ENCODE results near the gene CAPNS2. TPM values are rescaled to one million over a fixed set of nuclear protein-coding genes. Genes with fewer than 3 reads are reported as not detected.

The CAPNS2 gene
- total and polyA plus RNA-seq, 4 donors, result 0.15 to 1.2 (median 0.50) TPM; not detected in 1

Other genes with a start within 250 kb of the CAPNS2 start
- gene IRX6, start 242.5 kb upstream of the CAPNS2 start, total RNA-seq, result under 1 TPM; 0.10 to 0.17 TPM
- gene IRX6, start 242.5 kb upstream of the CAPNS2 start, polyA plus RNA-seq (ENCODE audit: insufficient read length in 2 of 2), result under 1 TPM; 0.35 to 0.78 TPM
- 100 to 1,000 TPM; 110 to 139 TPM for gene MMP2, start 87.5 kb upstream of the CAPNS2 start, total RNA-seq
- gene MMP2, start 87.5 kb upstream of the CAPNS2 start, polyA plus RNA-seq (ENCODE audit: insufficient read length in 2 of 2), result 100 to 1,000 TPM; 120 to 130 TPM
- gene LPCAT2, start 57.6 kb upstream of the CAPNS2 start, total RNA-seq, result 10 to 100 TPM; 12.8 to 33.6 TPM
- gene LPCAT2, start 57.6 kb upstream of the CAPNS2 start, polyA plus RNA-seq (ENCODE audit: insufficient read length in 2 of 2), result 10 to 100 TPM; 11.2 to 14.6 TPM
- gene SLC6A2, start 89.3 kb downstream of the CAPNS2 start, total RNA-seq, result under 1 TPM; 0.11 to 0.89 TPM
- gene SLC6A2, start 89.3 kb downstream of the CAPNS2 start, polyA plus RNA-seq (ENCODE audit: insufficient read length in 2 of 2), result under 1 TPM; 0.14 to 0.23 TPM